GM18909 (cell line): ENCODE data around the gene SNRK.
"Not testable (repeated sequence)": the region's sequence is repeated elsewhere in the genome, so short reads cannot be mapped to it uniquely, and the experiment has no call there.

Source experiments
- ATAC-seq: cut with Tn5 transposase; IDR thresholded peaks from one replicate; pipeline ENCODE4 v1.9.1; 2021; ENCODE audit warnings: mild to moderate bottlenecking; ENCODE audit not compliant: unreplicated experiment, poor library complexity

SNRK gene

GRCh38 chr3:43343185-43343584, 56.8 kb downstream of the SNRK start:
- ATAC-seq: no peak

GRCh38 chr3:43343815-43344214, 57.5 kb downstream of the SNRK start:
- ATAC-seq: no peak

GRCh38 chr3:43344520-43344919, 58.2 kb downstream of the SNRK start:
- ATAC-seq: no peak

- ATAC-seq: no peak
Observed at GRCh38 chr3:43345246-43345645, 58.9 kb downstream of the SNRK start.

GRCh38 chr3:43345877-43346276, 59.5 kb downstream of the SNRK start:
- no peak for ATAC-seq

- ATAC-seq: no peak
Observed at GRCh38 chr3:43346978-43347749, 60.8 kb downstream of the SNRK start.

- ATAC-seq: no peak
Observed at GRCh38 chr3:43347774-43348173, 61.4 kb downstream of the SNRK start.

GRCh38 chr3:43348350-43348749, 62.0 kb downstream of the SNRK start:
- ATAC-seq: no peak

- ATAC-seq: no peak
Observed at GRCh38 chr3:43348852-43349574, 62.7 kb downstream of the SNRK start.

GRCh38 chr3:43349716-43350115, 63.4 kb downstream of the SNRK start:
- ATAC-seq: no peak

GRCh38 chr3:43353393-43353792, 67.1 kb downstream of the SNRK start:
- no peak for ATAC-seq

- ATAC-seq: no peak
Observed at GRCh38 chr3:43353923-43354670, 67.8 kb downstream of the SNRK start.

- ATAC-seq: not testable (repeated sequence)
Observed at GRCh38 chr3:43356033-43356432, 69.7 kb downstream of the SNRK start.

- no peak for ATAC-seq
Observed at GRCh38 chr3:43361077-43361476, 74.7 kb downstream of the SNRK start.

GRCh38 chr3:43362183-43362582, 75.8 kb downstream of the SNRK start:
- no peak for ATAC-seq

GRCh38 chr3:43362961-43363360, 76.6 kb downstream of the SNRK start:
- no peak for ATAC-seq

GRCh38 chr3:43363621-43364266, 77.4 kb downstream of the SNRK start:
- no peak for ATAC-seq

- ATAC-seq: no peak
Observed at GRCh38 chr3:43364494-43364893, 78.2 kb downstream of the SNRK start.

GRCh38 chr3:43364926-43365325, 78.6 kb downstream of the SNRK start:
- no peak for ATAC-seq

GRCh38 chr3:43365601-43366305, 79.4 kb downstream of the SNRK start:
- ATAC-seq: no peak
